Astrocyte (in vitro differentiated cells and primary cell): ENCODE data around the gene ZHX3.

Experiments
- EZH2 ChIP-seq: IDR thresholded peaks from 2 replicates; pipeline ENCODE4 v1.6.1; 2012; ENCODE audit warnings: mild to moderate bottlenecking, low read length, inconsistent platforms; ENCODE audit not compliant: insufficient read depth
- TF ChIP-seq, protein P1 (sequence below): IDR thresholded peaks from 2 replicates; pipeline ENCODE4 v1.5.1; 2011; ENCODE audit warnings: low read depth, mild to moderate bottlenecking, inconsistent platforms, low read length, moderate library complexity; ENCODE audit not compliant: insufficient read depth

- TF ChIP-seq, protein P1, sequence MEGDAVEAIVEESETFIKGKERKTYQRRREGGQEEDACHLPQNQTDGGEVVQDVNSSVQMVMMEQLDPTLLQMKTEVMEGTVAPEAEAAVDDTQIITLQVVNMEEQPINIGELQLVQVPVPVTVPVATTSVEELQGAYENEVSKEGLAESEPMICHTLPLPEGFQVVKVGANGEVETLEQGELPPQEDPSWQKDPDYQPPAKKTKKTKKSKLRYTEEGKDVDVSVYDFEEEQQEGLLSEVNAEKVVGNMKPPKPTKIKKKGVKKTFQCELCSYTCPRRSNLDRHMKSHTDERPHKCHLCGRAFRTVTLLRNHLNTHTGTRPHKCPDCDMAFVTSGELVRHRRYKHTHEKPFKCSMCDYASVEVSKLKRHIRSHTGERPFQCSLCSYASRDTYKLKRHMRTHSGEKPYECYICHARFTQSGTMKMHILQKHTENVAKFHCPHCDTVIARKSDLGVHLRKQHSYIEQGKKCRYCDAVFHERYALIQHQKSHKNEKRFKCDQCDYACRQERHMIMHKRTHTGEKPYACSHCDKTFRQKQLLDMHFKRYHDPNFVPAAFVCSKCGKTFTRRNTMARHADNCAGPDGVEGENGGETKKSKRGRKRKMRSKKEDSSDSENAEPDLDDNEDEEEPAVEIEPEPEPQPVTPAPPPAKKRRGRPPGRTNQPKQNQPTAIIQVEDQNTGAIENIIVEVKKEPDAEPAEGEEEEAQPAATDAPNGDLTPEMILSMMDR, result no peak
- TF ChIP-seq EZH2, result no peak
These were observed 13.5 kb downstream of the ZHX3 start for GRCh38 chr20:41304002-41304401.
